HL-60/S4 treated with phorbol 12-myristate 13-acetate at 8.2 ng/mL for 4 days and 3 days (cell line): ENCODE results near the gene BCAT1.
"Not testable (repeated sequence)": the region's sequence is repeated elsewhere in the genome, so short reads cannot be mapped to it uniquely, and the experiment has no call there.

Experiments
- in situ Hi-C: fragments of 300-500 bp; cut with MboI; formaldehyde crosslinking; loops from 2 replicates; pipeline ENCODE4 v1.15.0; 2022; ENCODE audit warnings: low sequenced_read_pairs

Gene BCAT1

DNA sequence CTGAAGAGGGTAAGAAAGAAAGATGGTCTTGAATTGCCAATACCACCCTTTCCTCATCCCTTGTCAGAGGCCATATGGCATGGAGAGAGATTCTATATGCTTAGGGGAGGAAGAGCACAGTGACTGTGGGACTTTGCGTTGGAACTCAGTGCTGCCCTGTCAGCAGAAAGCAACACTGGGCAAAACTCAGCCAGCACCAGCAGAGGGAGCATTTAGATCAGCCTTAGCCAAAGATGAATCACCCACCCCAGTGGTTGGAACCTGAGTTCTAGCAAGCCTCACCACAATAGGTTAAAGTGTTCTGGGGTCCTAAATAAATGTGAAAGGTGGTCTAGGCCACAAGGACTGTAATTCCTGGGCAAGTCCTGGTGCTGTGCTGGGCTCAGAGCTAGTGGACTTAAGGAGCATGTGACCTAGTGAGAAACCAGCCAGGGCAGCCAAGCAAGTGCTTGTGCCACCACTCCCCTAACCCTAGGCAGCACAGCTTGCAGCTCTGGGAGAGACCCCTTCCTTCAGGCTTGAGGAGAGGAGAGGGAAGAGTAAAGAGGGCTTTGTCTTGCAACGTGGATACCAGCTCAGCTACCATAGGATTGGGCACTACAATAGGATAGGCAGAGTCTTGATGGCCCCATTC, 11.4 kb upstream of the BCAT1 start:
- in situ Hi-C loops = no loop called here

DNA sequence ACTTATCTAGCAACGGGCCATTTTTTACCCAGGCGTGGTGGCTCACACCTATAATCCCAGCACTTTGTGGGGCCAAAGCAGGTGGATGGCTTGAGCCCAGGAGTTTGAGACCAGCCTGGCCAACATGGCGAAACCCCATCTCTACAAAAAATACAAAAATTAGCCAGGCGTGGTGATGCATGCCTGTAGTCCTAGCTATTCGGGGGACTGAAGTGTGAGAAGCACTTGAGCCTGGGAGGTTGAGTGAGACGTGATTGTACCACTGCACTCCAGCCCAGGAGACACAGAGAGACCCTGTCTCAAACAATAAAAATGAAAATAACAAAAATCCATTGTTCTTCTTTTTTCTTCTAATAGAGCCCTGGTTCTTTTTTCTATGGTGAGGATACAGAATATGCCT, 7.5 kb upstream of the BCAT1 start:
- in situ Hi-C loops = not testable (repeated sequence)

DNA sequence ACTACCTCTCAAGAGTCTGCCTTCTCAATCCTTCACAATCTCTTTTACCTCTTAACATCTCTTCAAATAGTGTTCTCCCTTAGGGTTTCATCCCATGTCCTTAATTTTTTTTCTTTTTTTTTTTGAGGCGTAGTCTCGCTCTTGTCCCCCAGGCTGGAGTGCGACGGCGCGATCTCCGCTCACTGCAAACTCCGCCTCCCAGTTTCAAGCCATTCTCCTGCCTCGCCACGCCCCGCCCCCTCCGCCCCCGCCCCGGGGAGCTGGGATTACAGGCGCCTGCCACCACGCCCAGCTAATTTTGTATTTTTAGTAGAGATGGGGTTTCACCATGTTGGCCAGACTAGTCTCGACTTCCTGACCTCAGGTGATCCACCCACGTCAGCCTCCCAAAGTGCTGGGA, 7.0 kb upstream of the BCAT1 start:
- in situ Hi-C loops = no loop called here

DNA sequence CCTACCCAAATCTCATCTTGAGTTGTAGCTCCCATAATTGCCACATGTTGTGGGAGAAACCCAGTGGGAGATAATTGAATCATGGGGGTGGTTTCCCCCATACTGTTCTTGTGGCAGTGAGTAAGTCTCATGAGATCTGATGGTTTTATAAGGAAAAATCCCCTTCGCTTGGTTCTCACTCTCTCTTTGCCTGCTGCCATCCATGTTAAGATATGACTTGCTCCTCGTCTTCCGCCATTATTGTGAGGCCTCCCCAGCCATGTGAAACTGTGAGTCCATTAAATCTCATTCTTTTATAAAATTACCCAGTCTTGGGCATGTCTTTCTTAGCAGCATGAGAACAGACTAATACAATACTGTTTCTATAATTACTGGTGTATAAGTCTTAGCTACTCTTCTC, 6.5 kb upstream of the BCAT1 start:
- in situ Hi-C loops = no loop called here

DNA sequence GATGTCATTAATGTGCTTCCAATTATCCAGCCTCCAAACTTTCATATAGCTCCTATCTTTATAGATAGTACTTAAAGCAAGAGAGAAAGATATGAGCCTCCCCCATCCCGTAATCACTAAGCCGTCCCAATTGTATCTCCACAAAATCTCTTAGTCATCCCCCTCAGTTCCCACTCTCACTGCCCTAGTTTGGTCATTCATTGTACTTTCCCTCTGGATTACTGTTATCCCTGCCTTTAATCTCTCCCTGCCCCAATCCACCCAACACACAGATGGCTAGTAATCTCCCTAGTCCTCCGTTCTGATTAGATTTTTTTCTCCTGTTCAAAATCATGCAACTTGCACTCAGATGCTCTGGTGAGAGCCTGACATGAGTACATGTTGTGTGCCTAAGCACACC, 5.4 kb upstream of the BCAT1 start:
- in situ Hi-C loops = no loop called here

DNA sequence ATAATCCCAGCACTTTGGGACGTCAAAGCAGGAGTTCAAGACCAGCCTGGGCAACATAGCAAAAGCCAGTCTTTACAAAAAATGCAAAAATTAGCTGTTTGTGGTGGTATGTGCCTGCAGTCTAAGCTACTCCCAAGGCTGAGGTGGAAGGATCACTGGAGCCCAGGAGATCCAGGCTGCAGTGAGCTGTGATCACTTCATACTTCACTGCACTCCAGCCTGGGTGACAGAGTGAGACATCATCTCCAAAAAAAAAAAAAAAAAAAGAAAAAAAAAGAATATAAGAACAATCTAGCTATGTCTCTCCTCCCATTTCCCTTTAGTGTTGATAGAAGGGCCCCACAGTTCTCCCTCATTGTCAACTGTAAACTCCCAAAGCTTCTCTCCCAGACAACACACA, 3.5 kb upstream of the BCAT1 start:
- in situ Hi-C loops = no loop called here

DNA sequence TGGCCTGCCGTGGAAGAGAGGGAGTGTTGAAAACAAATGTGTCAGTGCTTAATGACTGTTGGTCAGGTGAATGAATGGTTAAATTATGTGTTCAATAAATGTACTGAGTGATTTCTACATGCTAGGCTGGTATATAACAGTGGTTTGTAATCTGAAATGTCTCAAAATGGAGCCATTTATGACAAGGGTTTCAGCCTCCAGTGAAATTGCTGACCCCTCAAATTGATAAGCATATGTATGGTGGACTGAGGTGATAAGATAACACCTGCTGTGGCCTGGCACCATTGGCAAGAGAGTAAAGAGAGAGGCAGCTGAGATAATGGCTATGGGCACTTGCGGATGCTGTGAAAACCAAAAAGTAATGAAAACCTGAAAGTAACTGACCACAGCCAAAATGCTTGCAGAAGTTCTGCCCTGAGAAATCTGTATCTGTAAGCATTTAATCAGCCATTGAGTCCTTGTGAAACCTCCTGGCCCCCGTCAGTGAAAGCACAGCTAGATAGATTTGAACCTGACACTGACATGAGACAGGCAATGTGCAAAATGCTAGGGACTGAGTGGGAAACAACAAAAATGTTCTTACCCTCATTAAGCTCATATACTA, 1.4 kb upstream of the BCAT1 start:
- in situ Hi-C loops = no loop called here

DNA sequence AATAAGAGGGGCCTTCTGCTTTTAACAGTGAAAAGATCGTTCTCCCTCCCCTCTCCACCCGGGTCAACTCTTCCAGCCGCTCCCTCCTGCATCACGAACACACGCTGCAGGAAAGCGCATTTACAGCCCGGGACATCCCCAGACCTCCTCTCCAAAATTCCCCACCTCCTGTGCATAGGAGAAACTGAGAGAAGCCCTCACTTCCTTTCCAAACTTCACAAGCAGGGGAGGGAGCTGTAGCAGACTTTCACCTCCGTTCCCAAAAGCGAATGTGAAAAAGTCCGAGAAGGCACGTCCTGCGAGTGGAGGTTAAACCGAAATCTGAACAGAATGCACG, 513 bp downstream of the BCAT1 start:
- in situ Hi-C loops = no loop called here

DNA sequence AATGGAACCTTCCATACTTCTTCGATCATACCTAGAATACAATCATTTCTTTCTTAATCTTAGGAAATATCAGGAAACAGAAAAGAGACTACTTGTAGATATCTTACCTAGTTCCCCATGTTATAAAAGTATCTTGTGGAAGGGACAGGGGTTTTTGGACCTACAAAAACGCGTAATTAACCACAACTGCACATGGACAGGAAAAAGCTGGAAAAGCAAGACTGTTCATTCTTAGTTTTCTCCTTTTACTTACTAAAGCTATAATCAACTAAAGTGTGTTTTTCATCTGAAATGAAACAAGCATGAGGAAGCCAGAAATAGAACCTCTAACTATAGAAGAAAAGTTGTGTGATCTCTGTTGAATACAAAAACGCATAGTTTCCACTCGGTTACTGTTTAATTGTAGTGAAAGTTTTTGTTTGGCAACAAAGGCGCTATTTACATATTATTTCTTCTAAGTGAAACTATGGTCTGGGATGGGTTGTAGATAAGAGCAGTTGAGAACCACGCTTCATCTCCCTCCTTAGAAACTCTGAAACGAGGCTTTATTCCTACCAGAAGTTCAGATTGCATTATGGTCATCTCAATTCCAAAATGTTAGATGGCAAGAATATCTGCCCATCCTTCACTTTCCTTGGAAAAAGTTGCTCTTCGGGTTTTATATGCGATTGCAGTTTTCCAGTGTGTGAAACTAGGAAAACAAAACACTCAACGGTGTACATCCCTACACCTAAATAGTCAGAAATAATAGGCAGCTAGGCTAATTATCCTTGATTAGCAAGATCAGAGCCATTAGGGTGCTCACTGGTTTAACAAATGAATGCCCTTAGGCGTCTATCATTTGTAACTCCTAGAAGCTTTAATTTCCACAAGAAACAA, 1.1 kb downstream of the BCAT1 start:
- in situ Hi-C loops = no loop called here

DNA sequence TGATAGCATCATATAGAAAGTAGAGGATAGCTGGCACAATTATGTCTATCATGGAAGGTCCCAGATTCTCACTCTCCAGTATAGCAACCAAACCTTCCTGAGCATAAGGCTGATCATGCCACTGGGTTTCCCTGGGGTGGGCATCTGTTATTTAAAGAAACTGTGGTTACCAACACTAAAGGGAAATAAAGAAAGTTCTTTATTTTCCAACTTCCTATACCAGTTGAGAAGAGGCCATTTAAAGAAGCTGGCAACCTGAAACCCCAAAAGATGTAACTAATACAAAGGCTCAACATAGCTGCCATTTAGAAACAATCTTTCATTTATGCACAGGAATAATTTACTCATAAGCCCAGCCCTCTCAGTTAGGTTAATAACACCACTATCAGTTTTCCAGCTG, 3.1 kb downstream of the BCAT1 start:
- in situ Hi-C loops = no loop called here

DNA sequence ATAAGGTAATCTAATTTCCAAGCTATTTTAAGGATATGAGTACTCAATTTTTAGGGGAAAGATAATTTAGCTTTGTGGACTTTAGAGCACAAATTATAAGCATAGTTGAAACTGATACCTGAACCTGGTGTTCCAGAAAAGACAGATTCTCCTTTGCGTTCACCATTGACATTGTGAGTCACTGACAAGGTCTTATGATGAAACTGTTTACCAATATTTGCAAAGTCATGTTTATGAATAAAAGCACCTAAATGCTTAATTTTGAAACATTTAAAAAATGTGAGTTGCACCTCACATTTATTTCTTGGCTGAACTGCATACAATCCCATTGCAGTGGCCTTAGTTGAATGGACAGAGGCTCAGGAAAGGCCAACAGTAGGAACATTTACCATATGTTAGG, 3.9 kb downstream of the BCAT1 start:
- in situ Hi-C loops = no loop called here

DNA sequence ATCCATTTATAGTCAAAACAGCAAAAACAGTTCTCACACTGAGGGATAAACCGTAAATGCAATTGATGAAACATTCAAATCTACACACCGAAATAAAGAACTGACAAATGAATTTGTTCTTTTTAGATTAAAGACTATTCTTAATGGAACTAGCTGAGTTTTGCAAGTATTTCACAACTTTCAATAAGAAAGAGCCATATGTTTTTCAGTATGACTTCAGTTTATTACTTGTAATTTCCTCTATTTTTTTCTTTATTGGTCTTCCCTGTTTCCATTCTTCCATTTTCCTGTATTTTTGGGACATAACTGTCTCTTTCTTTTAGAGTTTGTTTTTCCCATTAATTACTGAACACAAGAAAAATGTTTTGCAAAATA, 4.3 kb downstream of the BCAT1 start:
- in situ Hi-C loops = no loop called here

DNA sequence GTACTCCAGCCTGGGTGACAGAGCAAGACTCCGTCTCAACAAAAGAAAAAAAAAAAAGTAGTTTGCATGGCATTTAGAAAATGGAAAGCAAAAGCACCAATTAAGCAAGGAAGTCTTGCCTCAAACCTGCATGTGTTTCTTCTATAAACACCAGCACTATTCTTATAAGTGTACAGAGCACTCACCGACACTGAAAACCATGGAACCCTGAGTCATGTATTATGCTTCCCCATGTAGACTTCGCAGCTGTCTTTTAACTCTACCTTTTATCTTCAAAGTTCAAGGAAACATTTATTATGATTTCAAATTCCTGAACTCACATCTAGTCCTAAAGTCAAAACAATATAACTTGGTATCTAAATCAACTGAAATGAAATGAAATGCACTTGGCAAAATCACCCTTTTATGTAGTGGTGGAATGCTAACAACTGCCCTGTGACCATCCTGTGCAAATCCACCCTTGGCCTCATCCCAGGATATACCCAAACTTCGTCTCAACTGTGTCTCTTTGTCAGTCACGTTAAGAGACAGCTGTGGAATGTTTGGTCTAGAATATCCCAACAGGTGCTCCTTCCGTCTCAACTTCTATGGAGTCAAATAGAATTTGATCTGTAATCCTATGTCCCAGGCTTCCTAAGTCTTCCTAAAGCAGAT, 4.8 kb downstream of the BCAT1 start:
- in situ Hi-C loops = no loop called here

DNA sequence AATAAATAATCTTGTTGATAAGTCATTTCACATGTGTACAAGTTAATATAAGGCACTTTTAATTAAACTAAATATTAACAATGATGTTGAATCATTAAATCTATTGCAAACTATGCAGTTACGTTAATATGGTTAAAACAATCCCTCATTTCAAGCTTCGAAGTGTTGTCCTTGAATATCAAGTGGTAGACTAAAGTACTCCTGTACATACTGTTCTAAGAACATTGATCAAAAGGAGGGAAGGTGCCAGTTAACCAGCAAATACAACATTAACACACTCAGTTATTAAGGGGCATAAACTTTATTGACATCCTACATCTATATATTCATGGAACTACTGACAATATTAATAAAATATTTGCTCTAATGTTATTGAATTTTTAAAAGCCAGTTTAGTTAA, 8.7 kb downstream of the BCAT1 start:
- in situ Hi-C loops = no loop called here

DNA sequence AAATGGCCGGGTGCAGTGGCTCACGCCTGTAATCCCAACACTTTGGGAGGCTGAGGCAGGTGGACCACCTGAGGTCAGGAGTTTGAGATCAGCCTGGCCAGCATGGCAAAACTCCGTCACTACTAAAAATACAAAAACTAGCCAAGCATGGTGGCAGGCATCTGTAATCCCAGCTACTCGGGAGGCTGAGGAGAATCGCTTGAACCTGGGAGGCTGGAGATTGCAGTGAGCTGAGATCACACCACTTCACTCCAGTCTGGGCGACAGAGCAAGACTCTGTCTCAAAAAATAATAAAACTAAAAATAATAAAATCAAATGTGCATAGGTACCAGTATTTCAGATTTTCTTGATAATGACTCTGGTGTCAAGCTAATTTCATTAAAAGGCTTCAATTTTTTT, 9.3 kb downstream of the BCAT1 start:
- in situ Hi-C loops = not testable (repeated sequence)

DNA sequence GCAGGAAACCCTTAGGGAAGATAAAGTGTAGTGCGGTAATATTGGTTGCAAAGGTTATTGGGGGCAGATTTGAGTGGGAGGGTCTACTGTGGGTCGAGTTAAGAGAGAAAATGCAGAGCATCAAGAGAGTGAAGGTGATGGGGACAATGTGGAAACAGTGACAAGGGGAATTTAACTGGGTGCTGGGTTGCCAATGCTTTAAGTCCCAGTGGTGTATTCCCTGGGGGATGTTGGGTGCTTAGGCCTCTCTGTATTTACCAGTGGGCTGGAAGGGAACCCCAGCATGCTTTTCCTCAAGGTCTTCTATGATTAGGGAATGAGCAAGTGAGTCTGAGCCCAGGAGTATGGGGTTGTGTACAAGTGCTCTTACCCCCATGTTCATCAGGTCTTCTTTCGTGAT, 10.6 kb downstream of the BCAT1 start:
- in situ Hi-C loops = no loop called here

DNA sequence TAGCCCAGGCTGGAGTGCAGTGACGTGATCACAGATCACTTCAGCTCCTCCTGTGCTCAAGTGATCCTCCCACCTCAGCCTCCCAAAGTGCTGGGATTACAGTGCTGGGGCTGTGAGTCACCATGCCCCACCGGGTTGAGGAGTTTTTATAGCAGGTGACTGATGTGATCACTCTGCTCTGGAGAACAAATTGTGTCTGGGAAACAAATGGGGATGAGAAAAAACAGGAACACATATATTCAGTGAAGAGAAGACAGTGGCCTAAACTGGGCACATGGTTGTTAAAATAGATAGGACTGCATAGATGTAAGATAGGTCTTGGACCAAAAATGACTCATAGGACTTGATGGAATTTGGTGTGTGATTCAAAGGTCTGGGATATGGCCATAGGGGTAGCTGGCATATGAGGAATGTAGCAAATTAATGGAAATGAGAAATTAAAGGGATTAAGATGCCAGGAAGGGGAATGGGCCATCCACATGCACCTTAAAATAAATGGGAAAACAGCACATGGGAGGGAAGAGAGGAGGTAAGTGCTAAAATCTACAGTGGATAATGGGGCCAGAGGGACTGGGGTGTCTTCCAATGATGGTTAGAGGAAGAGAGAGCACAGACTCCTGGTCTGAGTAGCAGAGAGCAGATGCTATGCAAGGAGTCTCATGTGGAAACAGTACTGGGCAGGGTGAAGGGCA, 11.2 kb downstream of the BCAT1 start:
- in situ Hi-C loops = no loop called here

DNA sequence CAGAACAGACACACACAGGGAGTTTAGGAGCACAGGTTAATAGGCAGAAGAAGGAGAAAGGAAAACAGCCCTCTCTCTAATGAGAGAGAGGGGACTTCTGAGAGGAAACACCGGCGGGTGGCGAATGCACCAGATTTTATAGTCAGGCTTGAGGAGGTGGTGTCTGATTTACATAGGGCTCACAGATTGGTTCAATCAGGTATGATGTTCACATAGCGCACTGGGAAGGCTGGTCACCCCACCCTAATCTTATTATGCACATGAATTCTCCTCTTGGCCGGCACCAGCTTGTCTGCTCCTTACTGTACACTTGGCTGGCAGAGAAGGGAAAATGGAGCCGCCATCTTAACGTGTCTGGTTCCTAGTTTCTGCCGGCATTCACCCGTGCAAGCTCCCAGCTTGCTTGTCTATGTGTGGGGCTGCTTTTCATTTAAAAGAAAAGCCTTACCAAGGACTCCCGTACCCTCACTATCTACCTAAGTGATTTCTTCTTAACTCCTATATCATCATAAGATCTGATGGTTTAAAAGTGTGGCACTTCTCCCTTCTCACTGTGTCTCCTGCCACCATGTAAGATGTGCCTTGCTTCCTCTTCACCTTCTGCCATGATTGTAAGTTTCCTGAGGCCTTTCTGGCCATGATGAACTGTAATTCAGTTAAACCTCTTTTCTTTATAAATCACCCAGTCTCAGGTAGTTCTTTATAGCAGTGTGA, 15.1 kb downstream of the BCAT1 start:
- in situ Hi-C loops = no loop called here

DNA sequence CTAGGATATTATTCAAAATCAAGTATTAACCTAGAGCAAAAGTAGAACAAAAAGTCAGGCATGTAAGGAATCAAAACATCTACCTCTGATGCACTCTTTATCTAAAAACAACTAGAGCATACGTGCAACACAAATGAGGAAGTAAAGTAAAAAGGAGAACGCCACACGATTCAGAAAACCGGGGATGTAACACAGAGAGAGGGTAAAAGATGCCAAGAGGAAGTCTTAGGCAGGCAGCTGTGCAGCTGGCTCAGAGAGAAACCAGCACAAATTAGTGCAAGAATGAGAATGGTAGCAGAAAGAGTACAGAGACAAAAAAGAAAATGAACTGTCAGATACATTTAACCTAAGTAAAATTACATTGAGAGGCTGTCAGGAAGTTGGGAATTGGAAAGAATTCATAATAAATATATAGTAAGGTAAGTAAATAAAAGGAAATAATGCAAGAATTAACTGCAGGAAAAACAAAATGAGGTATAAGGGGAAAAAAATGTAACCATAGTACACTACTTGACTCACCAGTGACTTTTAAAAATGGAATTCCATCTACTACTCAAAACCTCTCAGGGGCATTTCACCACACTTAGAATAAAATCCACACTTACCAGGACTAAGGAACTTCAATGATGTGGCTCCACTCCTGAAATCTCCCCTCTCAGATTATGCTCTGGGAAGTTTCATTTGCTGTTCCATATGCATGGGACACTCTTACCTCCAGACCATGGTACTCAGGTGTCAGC, 17.1 kb downstream of the BCAT1 start:
- in situ Hi-C loops = no loop called here

DNA sequence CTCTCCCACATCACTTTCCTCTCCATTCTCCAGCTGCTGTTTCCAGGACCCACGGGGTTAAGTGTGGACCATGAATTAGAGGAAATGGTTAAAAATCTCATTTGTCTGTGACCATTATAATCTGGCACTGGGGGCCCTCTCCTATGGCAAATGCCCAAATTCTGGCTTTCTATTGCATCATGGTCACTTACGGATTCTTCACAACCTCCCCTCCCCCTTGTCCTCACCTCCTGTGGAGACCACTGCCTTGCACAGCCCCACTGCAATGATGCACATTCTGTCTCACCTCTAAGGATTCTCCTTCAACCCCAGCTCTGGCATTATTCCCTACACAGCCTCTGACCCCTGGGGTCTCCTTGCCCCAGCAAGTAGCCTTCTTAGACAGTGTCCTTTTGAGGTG, 18.9 kb downstream of the BCAT1 start:
- in situ Hi-C loops = no loop called here
